HG03432 (cell line): ENCODE data around the gene NOTCH4.

Source experiments
- ATAC-seq: cut with Tn5 transposase; IDR thresholded peaks from one replicate; pipeline ENCODE4 v1.9.1; 2021; ENCODE audit warnings: mild to moderate bottlenecking, moderate library complexity; ENCODE audit not compliant: unreplicated experiment

Gene NOTCH4

DNA sequence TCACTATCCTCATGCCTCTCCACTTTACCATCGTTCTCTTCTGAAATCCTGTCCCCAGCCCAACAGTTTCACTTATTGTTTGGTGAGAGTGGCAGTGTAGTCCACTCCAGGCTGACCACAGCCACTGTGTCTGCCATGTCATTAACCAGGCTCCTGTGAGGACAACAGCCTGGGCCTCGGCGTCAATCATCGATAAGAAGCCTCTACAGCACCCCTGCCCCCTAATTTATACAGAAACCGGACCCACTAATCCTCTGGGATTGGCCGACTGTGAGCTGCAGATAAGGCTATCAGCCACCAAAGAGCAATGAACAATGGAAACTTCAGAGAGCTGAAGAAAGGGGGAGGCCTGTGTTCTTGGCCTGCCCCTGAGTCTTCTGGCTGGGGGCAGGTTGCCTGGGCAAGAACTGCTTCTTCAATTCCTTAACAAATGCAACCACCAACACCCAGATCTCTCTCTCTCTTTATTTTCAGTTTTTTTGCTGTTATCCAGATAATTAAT lies 56.1 kb downstream of the NOTCH4 start:
- ATAC-seq: no peak

DNA sequence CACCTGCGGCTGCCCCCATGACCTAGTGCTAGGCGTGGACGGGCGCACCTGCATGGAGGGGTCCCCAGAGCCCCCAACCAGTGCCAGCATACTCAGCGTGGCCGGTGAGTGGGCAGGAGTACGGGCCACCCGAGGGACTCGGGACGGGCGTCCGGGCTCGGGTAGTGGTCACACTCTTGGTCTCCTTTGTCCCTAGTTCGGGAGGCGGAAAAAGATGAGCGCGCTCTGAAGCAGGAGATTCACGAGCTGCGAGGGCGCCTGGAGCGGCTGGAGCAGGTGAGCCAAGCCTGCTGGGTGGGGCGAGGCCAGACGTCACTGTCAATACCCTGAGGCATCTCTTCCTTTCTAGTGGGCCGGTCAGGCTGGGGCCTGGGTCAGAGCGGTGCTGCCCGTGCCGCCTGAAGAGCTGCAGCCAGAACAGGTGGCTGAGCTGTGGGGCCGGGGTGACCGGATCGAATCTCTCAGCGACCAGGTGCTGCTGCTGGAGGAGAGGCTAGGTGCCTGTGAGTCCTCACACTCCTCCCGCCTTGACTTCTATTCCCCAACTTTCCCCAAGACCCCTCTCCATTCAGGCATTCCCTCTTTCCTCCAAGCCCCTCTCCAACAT lies 56.6 kb downstream of the NOTCH4 start:
- ATAC-seq: no peak

GRCh38 chr6:32166411-32167061 lies 57.3 kb downstream of the NOTCH4 start:
- ATAC-seq: no peak

DNA sequence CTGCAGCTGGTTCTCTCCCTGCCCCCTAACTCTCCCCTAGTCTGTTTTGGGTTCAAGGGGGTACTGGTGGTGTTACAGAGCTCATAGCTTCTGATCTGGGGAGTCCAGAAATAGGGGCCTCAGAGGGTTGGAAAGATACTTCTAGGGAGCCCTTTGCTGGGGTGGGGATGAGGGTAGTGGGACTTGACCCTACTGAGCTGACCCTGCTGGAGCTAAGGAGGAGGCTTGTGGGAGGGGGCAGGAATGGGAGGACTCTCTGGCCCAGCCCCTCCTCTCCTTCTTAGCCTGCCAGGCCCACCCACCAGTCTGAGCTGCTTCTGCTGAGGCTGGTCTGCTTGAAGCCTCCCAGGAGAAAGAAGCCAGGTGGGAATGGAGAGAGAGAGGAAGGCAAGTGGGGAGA lies 59.6 kb downstream of the NOTCH4 start, which contains the start of gene EGFL8:
EGFL8 (plus strand) TSS at position 301 of the 400 bp plus-strand sequence. CDS start 1,571 bp downstream, outside the sequence.
- no peak for ATAC-seq

DNA sequence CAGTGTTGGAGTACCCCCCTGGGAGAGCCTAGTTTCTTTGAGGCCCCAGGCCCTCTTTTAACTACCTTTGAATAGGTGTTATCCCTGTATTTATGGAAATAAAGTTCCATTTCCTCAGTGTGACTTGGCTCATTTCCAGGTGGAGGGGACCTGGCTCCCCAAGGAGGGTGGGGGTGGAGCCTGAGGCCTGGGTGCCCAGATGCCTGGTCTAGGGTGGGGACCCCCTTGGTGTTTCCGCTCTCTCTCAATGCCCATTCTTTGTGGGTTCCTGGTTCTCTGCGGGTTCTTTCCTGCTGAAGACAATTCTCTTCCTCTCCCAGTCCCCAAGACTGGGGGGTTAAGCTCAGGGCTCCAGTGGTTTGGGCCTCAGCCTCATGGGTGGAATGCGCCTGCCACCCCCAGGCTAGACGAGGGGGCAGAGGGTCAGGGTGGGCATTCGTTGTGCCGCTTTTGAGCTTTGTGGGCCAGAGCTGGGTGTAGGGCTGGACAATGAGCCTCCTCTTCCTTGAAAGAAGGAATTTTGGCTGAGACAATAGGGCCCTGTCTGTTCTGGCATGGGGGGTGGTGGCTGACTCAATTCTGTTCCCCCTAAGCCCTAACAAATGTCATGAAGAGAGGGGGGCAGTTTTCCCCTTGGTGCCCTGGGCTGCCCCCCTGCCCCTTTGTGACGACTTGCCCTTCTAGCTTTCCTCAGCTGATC lies 60.2 kb downstream of the NOTCH4 start:
- no peak for ATAC-seq

DNA sequence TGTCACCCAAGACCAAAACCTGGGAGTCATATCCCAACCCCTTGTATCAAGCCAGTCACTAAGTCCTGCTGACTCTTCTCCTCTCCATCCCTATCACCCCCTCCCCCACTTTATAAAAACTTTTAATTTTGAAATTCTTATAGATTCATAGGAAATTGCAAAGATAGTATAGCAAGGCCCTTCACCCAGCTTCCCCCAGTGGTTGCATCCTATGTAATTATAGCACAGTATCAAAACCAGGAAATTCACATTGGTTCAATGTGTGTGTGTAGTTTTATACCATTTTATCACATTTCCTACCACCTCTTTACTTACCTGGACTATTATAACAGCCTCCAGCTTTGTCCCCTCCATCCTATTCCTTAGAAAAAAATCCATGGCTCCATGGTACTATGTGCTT lies 65.8 kb downstream of the NOTCH4 start:
- ATAC-seq: no peak

GRCh38 chr6:32156891-32157290 lies 67.0 kb downstream of the NOTCH4 start:
- no peak for ATAC-seq

DNA sequence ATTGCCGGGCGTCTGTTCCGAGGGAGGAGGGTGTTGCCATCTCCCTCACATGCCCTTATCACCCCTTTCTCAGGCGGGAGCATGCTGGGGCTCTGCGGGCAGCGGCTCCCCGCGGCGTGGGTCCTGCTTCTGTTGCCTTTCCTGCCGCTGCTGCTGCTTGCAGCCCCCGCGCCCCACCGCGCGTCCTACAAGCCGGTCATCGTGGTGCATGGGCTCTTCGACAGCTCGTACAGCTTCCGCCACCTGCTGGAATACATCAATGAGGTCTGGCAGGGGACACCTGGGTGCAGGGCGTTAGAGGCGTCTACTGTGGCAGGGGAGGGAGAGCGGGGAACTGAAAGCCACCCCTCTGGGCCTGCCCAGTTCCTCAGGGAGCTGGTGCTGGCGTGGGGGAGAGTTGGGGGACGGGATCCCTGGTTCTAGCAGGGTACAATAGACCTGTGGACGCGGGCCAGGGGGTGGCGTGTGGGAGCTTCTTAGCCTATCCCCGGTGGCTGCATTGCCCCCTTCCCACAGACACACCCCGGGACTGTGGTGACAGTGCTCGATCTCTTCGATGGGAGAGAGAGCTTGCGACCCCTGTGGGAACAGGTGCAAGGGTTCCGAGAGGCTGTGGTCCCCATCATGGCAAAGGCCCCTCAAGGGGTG lies 69.2 kb downstream of the NOTCH4 start:
- peak; percentile 76 for ATAC-seq

- peak; percentile 35 for ATAC-seq
These were observed 70.0 kb downstream of the NOTCH4 start, which contains the start of gene PPT2 for GRCh38 chr6:32153564-32154513. PPT2 (plus strand) TSS chr6:32154141; CDS start chr6:32154595, 454 bp downstream.

GRCh38 chr6:32152769-32153563 lies 70.9 kb downstream of the NOTCH4 start:
- no peak for ATAC-seq

DNA sequence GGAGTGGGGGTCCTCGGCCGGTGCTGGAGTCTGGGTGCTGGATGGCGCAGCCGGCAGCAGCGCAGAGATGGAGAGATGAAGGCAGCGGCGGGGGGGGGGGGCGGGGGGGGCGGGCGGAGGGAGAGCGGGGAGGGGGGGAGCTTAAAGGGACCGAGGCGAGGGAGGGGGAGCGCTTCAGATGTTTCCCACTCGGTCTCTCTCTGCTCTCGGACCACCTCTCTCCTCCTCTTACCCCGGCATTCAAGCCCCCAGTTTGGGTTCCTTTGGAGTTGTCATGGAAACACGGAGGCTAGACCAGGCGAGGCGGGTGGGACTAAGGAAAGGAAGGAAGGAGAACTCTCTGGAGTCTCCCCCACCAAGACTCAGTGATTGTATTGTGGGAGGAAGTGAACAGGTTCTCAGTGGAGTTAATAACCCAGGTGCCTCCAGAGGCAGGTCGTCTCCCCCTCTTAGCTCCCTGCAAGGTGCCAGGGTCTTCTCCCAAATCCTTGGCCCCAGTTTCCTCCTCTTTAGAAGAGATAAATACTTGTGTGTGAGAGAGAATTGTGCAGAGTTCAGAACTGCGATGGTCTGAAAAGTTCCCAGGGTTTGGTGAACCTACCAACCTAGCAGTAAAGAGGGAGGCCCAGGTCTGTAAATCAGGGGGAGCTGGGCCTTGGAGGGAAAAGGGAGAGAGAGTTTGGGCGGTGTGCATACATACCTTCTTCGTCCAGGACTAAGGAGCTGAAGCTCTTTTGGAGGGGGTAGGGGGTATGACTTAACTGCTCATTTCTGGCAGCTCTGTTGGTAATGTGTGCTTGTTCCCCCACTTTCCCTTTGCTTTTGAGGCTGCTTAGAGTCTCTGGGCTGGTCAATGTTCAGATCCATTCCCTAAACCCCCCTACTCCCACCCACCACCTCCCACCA lies 71.8 kb downstream of the NOTCH4 start, which contains the start of gene PRRT1:
PRRT1 (minus strand) TSS at position 77 of the 906 bp plus-strand sequence. CDS start 112 bp downstream, outside the sequence.
- no peak for ATAC-seq

- no peak for ATAC-seq
These were observed 72.5 kb downstream of the NOTCH4 start for GRCh38 chr6:32151181-32151862.

DNA sequence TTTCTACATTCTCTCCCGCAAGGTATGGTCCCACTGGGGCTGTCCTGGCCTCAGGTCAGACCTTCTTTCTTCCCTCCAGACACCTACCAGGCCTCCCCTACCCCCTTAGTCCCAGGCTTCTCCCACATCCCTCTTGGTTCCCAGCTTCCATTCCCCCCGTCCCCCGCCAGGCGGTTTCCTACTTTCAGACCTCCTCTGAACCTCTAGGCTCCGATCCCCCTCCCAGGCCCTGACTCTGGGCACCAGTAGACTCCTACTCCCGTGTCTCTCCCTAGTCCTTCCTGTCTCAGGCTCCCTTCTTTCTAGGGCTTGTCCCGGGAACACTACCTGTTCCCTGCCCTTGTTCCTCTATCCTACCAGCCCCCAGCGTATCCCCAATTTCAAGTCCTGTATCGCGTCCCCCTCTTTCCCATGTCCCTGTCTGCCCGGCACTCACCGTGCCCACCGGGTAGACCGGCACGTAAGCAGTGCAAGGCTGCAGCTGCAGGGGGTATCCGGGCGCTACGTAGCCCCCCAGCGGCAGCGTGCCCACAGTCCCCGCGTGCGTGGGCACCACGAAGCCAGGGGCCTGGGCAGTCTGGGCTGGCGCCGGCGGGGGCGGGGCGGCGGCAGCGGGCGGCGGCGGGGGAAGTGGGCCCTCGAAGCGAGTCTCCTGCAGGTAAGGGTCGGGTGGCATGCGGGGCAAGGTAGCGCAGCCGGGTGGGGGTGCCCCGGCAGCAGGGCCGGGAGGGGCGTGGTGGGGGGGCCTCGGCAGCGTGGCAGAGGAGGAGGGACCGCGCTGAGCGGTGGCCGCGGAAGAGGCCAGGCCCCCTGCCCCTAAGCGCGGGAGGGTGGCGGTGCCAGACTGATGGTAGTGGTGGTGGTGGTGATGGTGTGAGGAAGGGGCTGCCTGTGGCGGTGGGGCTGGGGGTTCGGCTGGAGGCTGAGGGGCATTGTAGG lies 73.7 kb downstream of the NOTCH4 start:
- no peak for ATAC-seq

DNA sequence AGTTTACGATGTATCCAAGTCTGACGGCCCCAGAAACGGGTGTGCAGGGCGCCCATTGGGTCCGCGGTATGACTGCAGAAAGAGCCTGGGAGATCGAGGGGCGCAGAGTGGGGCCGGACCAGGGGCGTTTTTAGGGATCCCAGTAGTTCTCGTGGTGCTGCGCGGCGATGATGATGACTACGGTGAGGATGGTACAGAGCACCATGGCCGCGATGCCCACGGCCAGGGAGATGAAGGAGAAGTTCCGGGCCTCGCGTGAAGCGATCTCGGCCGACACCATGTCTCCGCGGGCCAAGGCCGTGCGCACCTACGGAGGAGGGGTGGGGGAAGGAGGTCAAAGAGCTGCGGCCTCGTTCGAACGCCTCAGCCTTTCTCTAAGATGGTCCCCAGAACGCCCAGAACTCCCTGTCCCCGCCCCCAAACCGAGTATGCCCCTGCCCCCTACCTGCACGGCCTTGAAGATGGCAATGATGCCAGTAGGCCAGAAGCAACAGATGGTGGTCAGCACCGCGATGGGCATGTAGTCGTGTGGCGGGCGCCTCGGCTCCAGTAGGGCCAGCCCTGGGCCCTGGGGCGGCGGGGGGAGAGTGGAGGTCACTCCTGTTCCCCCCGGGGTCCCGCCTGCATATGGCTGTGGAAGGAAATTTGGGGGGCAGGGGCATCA lies 74.6 kb downstream of the NOTCH4 start:
- no peak for ATAC-seq

DNA sequence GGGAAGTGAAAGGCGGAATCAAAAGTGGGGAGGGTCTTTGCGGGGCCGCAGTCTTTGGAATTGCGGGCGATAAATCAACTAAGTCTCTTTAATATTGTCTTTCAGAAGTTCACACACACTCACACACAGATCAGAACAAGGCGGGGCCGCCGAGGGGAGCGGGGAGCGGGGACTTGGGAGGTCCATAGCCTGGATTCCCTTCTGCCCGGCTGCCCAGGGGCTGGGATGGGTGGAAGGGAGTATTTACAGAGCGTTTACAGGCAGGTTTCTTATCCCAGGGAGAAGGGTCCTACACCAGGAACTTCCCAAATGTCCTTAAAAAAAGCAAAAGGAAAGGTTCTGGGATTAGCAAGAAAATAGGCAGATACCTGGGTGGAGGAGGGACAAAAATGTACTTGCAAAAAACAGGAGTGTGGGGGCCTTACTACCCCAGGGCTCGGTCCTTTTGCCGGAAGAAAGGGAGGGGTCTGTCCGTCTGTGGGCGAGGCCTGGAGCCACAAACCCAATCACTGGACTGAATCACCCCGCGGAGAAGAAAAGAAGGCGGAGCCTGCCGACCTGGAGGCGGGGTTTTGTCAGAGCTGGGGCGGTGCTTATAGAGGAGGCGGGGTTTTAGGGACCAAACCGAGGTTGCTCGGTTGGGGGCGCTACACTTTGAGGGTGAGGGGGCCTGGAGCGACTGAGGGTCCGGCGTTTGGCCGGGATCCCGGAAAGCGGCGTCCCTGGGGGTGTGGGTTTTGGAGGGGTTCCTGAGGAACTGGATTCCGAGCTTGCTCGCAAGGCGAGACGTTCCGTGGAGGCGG lies 75.4 kb downstream of the NOTCH4 start:
- ATAC-seq: no peak
